Measurements from ENCODE around the gene ENTPD1.

The ENTPD1 gene

GRCh38 chr10:95818010-95818409 lies 62.0 kb downstream of the ENTPD1 start:
- in situ Hi-C loops (cut with MboI; ENCODE audit: low pct_unique_long_range_greater_than_20kb, low sequenced_read_pairs, unreplicated experiment): no loop called here
- no peak for DNase-seq (ENCODE audit: low spot score)
- TF ChIP-seq, protein P1, sequence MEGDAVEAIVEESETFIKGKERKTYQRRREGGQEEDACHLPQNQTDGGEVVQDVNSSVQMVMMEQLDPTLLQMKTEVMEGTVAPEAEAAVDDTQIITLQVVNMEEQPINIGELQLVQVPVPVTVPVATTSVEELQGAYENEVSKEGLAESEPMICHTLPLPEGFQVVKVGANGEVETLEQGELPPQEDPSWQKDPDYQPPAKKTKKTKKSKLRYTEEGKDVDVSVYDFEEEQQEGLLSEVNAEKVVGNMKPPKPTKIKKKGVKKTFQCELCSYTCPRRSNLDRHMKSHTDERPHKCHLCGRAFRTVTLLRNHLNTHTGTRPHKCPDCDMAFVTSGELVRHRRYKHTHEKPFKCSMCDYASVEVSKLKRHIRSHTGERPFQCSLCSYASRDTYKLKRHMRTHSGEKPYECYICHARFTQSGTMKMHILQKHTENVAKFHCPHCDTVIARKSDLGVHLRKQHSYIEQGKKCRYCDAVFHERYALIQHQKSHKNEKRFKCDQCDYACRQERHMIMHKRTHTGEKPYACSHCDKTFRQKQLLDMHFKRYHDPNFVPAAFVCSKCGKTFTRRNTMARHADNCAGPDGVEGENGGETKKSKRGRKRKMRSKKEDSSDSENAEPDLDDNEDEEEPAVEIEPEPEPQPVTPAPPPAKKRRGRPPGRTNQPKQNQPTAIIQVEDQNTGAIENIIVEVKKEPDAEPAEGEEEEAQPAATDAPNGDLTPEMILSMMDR (IDR thresholded peaks at IDR 0.05; ENCODE audit: extremely low read depth, insufficient read depth, missing control alignments): no peak

DNA sequence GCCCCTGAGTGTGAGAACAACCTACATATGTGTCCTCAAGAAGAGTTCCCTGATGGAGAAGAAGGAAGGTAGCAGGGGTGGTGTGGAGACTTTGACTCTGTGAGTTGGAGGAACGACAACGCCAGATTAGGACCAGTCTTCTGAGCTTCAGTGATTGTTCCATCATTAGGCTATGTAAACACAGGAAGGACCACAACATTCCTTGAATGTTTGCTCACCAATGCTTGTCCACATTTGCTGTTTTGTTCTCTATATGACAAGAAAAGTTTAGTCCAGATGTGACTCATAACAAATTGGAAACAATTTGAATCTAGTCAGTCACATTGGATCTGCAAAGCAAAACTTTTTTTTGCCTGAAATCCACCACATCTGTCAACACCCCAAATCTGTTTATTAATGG lies 62.7 kb downstream of the ENTPD1 start:
- TF ChIP-seq, protein P1 (IDR thresholded peaks at IDR 0.05; ENCODE audit: extremely low read depth, insufficient read depth, missing control alignments): no peak
- in situ Hi-C loops (cut with MboI; ENCODE audit: low pct_unique_long_range_greater_than_20kb, low sequenced_read_pairs, unreplicated experiment): no loop called here
- no peak for DNase-seq (ENCODE audit: low spot score)

- DNase-seq (ENCODE audit: low spot score): no peak
- in situ Hi-C loops (cut with MboI; ENCODE audit: low pct_unique_long_range_greater_than_20kb, low sequenced_read_pairs, unreplicated experiment): no loop called here
Observed at GRCh38 chr10:95819620-95820329, 63.8 kb downstream of the ENTPD1 start.

DNA sequence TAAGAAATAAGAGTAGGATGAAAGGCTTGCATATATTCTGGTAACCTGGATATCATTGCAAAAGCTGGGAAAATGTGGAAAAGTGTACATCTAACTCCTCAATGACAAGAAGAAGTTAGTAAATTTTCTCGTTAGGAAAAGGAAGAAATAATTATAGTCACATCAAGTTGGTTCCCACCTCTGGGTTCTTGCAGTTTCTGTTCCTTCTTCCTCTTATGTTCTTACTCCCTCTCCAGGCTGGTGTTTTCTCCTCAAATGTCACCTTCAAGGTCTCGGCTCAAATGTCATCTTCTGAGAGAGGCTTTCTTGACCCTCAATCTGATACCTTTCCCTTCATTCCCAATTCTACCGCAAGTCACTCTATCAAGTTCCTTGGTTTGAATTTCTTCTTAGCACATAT lies 64.4 kb downstream of the ENTPD1 start:
- no peak for DNase-seq (ENCODE audit: low spot score)
- TF ChIP-seq, protein P1 (IDR thresholded peaks at IDR 0.05; ENCODE audit: extremely low read depth, insufficient read depth, missing control alignments): no peak
- in situ Hi-C loops (cut with MboI; ENCODE audit: low pct_unique_long_range_greater_than_20kb, low sequenced_read_pairs, unreplicated experiment): no loop called here

More at GRCh38 chr10:95819620-95820329, 63.8 kb downstream of the ENTPD1 start:
- TF ChIP-seq, protein P1 (IDR thresholded peaks at IDR 0.05; ENCODE audit: extremely low read depth, insufficient read depth, missing control alignments): no peak

GRCh38 chr10:95821720-95822119 lies 65.8 kb downstream of the ENTPD1 start:
- DNase-seq (ENCODE audit: low spot score): no peak
- in situ Hi-C loops (cut with MboI; ENCODE audit: low pct_unique_long_range_greater_than_20kb, low sequenced_read_pairs, unreplicated experiment): no loop called here
- TF ChIP-seq, protein P1 (IDR thresholded peaks at IDR 0.05; ENCODE audit: extremely low read depth, insufficient read depth, missing control alignments): no peak

GRCh38 chr10:95830044-95830443 lies 74.1 kb downstream of the ENTPD1 start:
- no peak for DNase-seq (ENCODE audit: low spot score)
- in situ Hi-C loops (cut with MboI; ENCODE audit: low pct_unique_long_range_greater_than_20kb, low sequenced_read_pairs, unreplicated experiment): loop anchor here (10.0 kb wide), 1 partner anchor 45 kb away; no protein-coding TSS in a partner anchor
- TF ChIP-seq, protein P1 (IDR thresholded peaks at IDR 0.05; ENCODE audit: extremely low read depth, insufficient read depth, missing control alignments): no peak

All from GM13977 (cell line).